ENCODE data around the gene LRG1.

Gene LRG1

DNA sequence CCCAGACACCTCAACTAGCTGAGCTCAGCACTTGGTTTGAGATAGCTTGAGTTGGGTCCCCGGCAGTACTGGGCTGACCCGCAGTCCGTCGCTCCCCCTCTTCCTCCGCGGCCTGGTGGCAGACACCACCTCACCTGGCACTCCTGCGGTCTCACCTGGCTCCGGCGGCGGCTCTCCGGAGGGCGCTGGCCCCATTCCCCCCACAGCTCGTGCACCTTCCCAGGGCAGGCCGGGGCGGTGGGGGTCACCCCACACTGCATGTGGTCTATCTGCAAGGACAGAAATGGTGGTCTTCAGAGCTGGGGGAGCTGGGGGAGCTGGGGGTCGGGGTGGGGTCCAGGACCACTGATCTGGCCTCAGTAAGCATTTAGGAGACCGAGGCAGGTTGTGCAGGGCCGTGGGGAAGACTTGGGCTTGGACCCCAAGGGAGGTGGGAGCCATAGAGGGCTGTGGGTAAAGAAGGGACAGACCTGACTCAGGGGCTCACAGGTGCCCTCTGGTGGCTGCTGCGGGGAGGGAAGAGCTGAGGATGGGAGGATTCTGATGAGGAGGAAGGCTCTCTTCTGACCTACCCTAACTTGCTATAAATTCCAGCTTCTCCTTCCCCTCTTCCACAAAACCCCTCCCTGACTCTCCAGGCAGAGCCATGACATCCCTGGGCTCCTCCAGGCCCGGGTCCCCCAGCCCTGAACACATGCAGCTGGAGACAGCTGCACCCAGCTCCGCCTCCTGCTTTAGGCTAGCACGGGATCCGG is 14.9 kb downstream of the LRG1 start:
- no peak for DNase-seq

DNA sequence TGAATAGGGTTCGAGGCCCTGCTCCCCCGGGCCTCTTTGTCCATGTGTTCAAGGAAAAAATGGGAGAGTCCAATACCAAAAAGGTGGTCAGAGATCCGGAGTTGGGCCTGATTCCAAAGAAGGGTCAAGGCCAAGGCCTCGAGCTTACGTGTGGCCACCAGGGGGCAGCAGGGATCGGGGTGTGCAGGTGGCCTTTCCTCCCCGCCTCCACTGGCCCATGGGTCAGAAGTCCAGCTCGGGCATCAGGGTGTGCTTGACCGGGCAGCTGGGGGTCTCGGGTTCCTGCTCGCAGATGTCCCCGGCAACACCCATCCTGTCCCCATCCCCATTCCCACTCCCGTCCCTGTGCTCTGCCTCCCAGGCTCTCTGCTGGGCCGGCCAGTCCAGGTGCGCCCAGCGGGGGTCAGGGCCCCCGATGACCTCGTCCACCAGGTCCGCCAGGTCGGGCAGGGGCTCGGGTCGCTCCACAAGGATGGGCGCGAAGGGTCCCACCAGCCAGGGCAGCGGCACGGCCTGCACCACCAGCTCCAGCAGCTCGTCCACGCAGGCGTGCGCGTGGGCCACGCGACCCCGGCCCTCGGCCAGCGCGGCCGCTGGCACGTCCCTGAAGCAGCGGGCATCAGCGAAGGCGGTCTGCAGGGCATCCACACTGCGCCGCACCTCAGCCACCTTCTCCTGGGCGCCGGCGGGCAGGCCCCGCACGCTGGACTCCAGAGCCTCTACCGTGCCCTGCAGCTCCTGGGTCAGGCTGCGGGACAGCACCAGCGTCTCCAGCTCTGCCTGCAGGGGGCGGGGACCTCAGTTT is 16.3 kb downstream of the LRG1 start:
- no peak for DNase-seq

DNA sequence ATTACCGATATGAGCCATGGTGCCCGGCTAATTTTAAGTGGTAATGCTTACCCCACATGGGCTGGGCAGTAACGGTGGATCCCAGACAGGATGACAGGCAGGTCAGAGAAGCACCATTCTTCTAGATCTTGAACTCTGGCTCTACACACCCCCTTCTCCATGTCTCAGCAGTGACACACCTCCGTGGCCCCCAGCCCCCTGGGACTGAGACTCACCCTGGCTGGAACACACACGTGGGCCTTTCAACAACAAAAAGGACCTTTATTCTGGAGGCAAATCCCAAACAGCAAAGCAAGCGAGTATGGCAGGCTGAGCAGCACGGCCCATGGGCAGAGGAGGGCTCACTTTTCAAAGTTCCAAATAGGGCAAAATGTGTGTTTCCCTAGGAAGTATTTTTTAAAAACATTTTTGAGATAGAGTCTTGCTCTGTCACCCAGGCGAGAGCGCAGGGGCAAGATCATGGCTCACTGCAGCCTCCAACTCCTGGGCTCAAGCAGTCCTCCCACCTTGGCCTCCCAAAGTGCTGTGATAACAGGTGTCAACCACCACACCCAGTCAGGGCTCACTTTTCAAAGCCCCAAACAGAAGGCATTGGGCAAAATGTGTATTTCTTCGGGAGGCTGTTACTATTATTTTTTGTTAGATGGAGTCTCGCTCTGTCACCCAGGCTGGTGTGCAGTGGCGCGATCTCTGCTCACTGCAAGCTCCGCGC is 17.4 kb downstream of the LRG1 start:
- DNase-seq = no peak

DNA sequence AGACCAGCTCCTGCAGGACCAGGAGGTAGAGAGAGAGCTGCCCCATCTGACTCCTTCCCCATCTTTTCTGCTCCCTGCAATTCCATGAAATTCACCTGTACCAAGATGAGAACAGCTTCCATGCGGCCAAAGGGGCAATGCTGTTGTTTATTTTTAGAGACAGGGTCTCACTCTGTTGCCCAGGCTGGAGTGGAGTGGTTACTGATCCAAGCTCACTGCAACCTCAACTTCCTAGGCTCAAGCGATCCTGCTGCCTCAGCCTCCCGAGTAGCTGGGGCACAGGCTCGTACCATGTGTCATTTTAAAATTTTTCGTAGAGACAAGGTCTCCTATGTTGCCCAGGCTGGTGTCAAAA is 18.0 kb downstream of the LRG1 start:
- no peak for DNase-seq

DNA sequence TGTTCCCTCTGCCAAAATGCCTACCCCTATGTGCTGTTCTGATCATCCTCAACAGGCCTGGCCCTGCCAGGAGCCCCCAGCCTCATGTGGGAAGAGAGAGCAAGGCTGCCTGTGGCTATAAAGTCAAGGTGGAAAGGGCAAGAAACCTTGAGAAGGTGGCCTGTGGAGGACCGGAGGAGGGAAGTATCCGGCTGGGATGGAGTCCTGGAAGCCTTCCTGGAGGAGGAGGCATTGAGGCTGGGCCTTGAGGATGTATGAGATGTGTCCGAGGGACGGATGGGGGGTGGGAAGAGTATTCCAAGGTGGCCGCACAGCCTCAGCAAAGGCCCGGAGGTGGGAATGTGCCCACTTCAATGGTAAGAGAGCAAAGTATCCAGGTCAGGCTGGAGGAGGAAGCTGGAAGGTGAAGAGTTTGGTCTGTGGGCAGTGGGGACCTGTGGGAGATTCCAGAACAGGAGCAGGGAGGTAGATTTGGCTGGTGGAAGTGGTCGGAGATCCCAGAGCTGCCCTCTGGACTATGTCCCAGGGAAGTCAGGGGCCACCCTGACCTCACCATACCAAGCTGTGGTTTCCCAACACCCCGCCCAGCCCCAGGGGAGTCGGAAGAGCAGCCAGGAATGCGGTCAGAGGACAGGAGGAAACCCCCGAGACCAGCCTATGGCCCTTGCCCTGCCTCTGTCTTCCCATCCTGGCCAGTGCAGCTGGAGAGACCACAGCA is 18.5 kb downstream of the LRG1 start:
- DNase-seq = no peak

DNA sequence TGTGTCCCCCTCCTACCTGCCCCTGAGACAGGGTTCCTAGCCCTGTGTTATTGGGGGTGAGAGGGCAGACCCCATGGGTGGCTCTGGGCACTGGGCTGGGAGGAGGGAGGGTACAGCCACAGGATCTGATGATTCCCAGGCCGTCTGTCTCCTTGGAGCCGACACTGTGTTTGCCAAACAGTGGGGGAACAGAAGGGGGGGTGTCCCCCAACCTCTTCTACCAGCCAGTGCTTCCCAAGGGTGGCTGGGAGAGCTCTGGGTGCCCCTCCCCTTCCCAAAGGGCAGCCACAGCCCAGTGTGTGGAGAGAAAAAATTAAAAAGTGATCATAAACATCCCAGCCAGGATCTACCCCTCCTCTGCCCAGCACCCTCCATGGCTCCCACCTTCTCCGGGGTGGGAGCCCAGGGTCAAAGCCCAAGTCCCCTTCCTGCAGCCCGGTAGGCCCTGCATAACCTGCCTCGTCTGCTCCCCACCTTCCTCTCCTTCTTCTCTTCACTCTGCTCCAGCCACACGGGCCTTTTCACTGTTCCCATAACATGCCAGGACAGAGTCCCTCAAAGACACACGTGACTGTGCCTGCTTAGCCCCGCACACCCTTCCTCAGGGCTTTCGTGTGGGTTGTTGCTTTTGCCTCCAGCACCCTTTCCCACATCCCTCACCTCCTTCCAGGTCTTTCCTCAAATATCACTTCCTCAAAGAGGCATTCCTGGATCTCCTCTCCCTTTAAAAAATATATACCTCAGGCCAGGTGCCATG is 20.1 kb downstream of the LRG1 start:
- DNase-seq = no peak

DNA sequence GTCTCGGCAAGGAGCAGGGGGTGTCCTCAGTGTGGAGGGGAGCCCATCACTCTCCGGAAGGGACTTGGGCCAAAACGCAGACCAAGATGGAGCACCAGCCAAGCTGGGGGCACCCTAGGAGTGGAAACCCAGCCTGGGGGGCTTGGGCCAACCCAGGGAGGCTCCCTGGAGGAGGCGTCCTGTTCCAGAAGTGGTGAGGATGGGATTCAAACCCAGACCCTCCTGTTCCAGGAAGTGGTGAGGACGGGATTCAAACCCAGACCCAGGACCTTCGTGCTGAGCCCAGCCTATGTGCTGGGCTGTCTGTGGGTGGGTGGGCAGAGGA is 20.7 kb downstream of the LRG1 start:
- DNase-seq = no peak

DNA sequence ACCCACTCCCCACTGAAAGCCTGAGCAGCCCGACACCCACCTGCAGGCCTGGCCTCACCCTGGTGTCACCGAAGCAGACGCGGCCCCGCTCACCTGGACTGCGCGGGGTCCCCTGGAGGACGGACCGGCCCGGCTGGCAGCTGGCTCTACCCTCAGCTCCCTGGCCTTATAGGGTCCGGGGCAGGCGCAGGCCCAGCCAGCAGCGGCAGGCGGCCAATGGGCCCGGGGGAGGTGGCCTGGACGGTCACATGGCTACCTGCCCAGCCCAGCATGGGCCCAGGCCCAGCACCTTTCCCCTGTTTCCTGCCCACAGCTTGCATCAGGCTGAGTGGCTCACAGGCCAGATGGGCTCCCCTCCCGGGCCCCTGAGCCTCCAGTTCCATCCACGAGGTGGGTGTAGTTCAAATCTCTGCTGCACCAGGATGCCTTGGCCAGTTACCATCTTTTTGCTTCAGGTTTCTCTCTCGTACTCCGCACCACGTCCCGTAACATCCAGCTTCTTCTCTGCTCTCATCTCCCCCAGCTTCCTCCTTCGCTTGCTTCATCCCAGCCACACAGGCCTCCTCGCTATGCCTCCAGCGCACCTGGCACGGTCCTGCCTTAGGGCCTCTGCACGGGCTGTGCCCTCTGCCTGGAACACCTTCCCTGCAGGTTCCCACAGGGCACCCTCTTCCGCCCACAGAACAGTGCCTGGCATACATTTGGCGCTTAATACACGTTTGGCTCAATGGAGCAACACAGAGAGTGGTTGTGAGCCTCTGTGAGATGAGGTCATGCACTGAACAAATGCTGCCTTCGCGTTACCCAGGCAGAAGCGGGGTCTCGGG is 21.3 kb downstream of the LRG1 start, which contains the start of gene PLIN4:
TSS of gene PLIN4 (minus strand) at position 142 of the 827 bp plus-strand sequence. CDS start 214 bp downstream, outside the sequence.
- DNase-seq = peak in 1 of 2 donors; percentile 26

DNA sequence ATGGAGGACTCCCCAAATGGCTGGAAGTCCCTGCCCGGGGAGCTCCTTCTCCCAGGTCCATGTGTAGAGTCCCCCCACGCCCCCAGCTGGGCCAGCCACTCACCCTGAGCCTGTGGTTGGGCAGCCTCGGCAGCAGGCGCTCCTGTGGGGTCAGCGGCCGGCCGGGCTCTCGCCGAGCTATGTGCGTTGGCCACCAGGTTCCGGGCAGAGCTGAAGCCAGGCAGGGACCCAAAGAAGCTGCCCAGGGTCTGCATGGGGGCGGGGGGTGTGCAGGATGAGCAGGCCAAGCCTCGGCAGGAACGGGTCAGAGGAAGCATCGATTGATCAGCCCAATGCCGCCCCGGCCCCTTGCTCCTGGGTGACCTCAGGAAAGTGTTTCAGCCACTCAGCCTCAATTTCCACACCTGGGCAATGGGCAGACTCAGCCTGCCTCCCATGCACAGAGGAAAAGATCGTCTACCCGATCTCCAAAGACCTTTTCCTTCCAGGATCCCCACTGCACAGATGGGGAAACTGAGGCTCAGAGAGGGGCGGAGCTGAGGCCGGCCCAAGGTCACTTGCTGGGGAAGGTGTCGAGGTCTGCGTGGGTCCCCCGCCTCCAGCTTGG is 22.3 kb downstream of the LRG1 start:
- DNase-seq = no peak

DNA sequence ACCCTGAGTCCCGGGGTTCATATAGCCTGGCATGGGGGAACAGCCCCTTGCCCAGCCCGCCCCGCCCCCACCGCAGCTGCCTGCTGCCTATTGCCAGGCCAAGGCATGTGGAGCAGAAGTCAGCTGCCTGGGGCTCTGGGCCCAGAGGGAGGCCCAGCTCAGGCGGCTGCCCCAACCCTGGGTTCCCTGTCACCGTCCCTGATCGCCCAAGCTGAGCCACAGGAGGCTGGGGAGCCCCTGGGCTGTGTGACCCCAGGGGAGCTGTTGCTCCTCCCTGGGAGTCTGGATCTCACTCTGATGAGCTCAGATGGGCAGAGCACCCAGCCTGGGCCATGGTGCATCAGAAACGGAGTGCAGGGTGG is 22.9 kb downstream of the LRG1 start:
- no peak for DNase-seq

DNA sequence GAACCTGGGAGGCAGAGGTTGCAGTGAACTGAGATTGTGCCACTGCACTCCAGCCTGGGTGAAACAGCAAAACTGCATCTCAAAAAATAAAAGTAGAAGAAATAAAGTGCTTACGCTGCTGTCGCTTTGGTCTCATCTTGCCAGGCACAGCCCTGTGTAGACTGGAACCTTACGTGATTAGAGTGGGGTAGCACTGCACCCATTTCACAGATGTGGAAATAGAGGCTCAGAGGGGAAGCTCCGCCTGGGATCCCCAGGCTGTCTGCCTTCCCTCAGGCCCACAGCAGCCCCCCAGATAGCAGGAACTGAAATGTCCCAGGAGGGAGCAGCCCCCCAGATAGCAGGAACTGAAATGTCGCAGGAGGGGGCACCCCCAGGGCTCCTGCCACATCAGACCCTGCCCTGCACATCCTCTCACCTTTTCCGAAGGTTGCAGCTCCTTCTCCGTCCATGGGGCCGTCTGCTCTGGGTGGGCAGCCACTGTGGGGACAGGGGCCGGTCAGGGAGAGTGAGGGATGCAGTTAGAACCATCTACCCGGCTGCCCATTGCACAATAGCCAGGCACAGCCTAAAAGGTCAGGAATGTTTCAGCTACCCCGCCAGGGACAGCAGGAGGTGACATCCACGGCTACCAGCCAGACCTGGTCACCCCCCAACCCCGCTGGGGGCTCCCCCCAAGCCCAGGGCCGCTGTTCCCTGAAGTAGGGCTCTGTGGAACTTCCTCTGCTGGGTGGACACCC is 23.5 kb downstream of the LRG1 start:
- no peak for DNase-seq

DNA sequence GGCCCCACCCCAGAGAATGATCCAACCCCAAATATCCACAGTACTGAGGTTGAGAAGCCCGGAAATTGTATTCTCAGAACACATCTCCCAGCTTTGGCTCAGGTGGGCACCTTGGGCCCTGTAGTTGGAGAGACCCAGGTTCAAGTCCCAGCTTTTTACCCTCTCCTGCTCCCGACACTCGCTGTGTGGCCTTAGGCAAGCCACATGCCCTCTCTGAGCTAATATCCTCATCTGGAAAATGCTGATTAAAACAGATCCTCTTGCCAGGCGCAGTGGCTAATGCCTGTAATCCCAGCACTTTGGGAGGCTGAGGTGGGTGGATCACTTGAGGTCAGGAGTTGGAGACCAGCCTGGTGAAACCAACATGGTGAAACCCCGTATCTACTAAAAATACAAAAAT is 24.1 kb downstream of the LRG1 start:
- DNase-seq = no peak

DNA sequence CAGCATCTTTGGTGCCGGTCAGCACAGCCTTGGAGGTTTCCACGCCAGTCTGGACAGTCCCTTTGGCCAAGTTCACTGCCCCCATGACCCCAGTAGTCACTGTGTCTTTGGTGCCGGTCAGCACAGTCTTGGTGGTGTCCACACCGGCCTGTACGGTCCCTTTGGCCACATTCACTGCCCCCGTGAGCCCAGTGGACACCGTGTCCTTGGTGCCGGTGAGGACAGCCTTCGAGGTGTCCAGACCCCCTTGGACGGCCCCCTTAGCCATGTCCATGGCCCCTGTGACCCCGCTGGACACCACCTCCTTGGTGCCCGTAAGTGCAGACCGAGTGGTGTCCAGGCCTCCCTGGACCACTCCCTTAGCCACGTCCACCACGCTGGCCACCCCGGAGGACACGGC is 26.6 kb downstream of the LRG1 start:
- no peak for DNase-seq

DNA sequence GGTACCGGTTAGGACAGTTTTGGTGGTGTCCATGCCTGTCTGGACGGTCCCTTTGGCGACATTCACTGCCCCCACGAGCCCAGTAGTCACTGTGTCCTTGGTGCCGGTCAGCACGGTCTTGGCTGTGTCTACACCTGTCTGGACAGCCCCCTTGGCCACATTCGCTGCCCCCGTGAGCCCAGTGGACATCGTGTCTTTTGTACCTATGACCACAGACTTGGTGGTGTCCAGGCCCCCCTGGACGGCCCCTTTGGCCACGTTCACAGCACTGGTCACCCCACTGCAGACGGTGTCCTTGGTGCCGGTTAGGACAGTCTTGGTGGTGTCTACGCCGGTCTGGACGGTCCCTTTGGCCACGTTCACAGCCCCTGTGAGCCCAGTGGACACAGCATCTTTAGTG is 27.8 kb downstream of the LRG1 start:
- DNase-seq = no peak

DNA sequence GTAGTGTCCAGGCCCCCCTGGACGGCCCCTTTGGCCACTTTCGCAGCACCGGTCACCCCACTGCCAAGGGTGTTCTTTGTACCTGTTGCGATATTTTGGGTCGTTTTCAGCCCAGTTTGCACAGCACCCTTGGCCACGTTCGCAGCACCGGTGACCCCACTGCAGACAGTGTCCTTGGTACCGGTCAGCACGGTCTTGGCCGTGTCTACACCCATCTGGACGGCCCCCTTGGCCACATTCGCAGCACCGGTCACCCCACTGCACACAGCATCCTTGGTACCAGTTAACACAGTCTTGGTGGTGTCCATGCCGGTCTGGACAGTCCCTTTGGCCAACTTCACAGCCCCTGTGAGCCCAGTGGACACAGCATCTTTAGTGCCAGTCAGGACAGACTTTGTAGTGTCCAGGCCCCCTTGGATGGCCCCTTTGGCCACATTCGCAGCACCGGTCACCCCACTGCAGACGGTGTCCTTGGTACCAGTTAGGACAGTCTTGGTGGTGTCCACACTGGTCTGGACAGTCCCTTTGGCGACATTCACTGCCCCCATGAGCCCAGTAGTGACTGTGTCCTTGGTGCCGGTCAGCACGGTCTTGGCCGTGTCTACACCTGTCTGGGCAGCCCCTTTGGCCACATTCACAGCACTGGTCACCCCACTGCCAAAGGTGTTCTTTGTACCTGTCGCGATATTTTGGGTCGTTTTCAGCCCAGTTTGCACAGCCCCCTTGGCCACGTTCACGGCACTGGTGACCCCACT is 28.4 kb downstream of the LRG1 start:
- no peak for DNase-seq

DNA sequence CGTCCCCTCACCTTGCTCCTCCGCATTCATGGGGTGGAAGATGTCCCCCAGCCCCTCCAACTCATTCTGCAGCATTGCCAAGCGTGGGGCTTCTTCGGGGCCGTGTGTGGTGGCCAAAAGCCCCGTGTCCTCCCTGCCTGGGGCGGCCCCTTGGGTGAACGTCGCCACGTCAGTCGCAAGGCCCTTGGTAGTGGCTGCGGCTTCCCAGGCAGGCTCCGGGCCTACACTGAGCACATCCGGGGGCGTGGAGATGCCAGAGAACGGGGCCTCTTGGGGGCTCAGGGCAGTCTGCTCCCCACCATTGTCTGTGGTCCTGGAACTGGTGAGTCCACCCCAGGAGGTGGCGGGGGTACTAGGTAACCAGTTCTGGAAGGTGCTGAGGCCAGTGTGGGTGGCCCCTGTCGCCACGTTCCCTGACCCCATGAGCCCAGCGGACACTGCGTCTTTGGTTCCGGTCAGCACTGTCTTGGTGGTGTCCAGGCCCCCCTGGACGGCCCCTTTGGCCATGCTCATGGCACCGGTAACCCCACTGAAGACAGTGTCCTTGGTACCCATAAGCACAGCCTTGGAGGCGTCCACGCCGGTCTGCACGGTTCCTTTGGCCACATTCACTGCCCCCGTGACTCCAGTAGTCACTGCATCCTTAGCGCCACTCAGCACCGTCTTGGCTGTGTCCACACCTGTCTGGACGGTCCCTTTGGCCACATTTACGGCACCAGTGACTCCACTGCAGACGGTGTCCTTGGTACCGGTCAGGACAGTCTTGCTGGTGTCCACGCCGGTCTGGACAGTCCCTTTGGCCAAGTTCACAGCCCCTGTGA is 29.2 kb downstream of the LRG1 start:
- no peak for DNase-seq

DNA sequence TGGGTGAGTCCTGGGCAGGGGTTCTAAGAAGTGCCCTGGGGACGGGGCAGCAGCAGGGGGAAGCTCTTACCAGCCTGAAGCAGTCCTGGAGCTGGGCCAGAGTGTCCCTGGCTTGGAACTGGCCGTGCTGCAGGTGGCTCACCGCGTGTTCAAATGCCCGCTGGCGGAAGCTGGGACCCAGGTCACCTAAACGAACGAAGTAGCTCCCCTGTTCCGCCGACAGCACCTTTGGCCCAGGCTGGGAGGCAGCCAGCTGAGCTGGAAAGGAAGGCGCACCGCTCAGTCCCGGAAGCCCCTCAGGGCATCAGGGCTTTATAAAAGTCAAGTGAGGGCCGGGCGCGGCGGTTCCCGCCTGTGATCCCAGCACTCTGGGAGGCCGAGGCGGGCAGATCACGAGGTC is 31.1 kb downstream of the LRG1 start:
- no peak for DNase-seq

DNA sequence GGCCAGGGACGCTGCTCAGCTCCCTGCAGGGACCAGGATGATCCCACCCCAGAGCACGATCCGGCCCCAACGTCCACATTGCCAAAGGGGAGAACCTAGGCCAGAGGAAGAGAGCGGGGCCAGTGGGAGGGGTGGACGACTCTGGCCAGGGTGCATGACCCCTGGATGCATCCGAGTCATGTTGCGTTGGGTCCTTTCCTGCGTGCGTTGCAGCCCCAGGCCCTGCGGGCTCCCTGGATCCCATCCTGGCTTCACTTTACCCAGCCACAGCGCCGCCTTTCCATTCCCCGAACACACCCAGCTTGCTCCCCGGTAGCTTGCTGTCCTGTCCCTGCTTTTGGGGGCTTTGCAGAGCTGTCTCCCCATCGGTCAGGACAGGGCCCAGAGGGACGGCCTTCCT is 32.0 kb downstream of the LRG1 start:
- no peak for DNase-seq

DNA sequence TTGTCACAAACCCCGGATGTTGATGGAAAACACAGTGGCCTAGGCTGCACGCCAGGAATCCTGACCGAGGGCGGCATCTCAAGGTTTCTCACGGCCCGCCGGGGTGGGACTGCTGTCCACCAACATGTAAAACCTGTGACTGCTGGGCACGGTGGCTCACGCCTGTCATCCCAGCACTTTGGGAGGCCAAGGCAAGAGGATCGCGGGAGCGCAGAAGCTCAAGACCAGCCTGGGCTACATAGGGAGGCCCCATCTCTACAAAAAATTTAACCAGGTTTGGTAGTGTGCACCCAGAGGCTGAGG is 32.7 kb downstream of the LRG1 start:
- DNase-seq = no peak
